Measurements from ENCODE around the gene LRMDA.

DNA sequence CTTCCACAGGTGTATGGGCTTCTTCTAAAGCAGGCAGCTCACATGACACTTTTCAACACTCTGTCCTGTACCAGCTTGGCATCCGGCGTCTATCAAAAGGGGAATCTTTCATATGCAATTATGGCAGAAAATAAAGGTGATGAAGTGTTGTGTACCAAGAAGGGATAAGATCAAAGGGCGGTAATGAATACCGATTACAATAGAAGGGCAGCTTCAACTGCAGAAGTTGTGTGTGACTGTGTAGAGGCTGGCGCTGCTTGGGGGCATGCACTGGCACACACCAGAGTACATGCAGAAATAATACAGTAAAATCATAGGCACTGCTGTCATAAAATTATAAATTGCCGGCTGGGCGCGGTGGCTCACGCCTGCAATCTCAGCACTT is 744.7 kb downstream of the LRMDA start:
- TF ChIP-seq, protein P1, sequence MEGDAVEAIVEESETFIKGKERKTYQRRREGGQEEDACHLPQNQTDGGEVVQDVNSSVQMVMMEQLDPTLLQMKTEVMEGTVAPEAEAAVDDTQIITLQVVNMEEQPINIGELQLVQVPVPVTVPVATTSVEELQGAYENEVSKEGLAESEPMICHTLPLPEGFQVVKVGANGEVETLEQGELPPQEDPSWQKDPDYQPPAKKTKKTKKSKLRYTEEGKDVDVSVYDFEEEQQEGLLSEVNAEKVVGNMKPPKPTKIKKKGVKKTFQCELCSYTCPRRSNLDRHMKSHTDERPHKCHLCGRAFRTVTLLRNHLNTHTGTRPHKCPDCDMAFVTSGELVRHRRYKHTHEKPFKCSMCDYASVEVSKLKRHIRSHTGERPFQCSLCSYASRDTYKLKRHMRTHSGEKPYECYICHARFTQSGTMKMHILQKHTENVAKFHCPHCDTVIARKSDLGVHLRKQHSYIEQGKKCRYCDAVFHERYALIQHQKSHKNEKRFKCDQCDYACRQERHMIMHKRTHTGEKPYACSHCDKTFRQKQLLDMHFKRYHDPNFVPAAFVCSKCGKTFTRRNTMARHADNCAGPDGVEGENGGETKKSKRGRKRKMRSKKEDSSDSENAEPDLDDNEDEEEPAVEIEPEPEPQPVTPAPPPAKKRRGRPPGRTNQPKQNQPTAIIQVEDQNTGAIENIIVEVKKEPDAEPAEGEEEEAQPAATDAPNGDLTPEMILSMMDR (IDR thresholded peaks at IDR 0.05; ENCODE audit: borderline replicate concordance, extremely low read depth, low read length, poor library complexity, severe bottlenecking) = no peak
- TF ChIP-seq EZH2 (IDR thresholded peaks at IDR 0.05; ENCODE audit: borderline replicate concordance, low read depth, low read length, severe bottlenecking) = no peak

Data from DND-41 (cell line).